HUDEP-2 (cell line): ENCODE measurements around the gene NRG2.

Experiments
- DNase-seq, 76 experiments: peaks; one replicate each; lab custom pipeline; 2025; ENCODE audit not compliant: unreplicated experiment in 76 of 76; lab: John Stamatoyannopoulos, UW

The NRG2 gene

GRCh38 chr5:139821806-139822552 is 221.1 kb downstream of the NRG2 start:
- DNase-seq, result no peak

- DNase-seq, result no peak
These were observed 222.5 kb downstream of the NRG2 start for GRCh38 chr5:139820606-139821005.

- no peak for DNase-seq
These were observed 223.0 kb downstream of the NRG2 start for GRCh38 chr5:139820130-139820529.

- no peak for DNase-seq
These were observed 225.1 kb downstream of the NRG2 start for GRCh38 chr5:139817970-139818369.

- DNase-seq, result no peak
These were observed 225.7 kb downstream of the NRG2 start for GRCh38 chr5:139817362-139817761.

- DNase-seq, result no peak
These were observed 226.5 kb downstream of the NRG2 start for GRCh38 chr5:139816566-139816965.

GRCh38 chr5:139814704-139815280 is 228.3 kb downstream of the NRG2 start:
- no peak for DNase-seq

GRCh38 chr5:139814191-139814601 is 228.9 kb downstream of the NRG2 start:
- no peak for DNase-seq

- no peak for DNase-seq
These were observed 230.0 kb downstream of the NRG2 start for GRCh38 chr5:139812836-139813805.

GRCh38 chr5:139812323-139812722 is 230.8 kb downstream of the NRG2 start:
- DNase-seq, result peak in 1 of 76 experiments; percentile 2

GRCh38 chr5:139811274-139811607 is 231.9 kb downstream of the NRG2 start:
- DNase-seq, result no peak

GRCh38 chr5:139810341-139811273 is 232.5 kb downstream of the NRG2 start:
- no peak for DNase-seq

GRCh38 chr5:139809331-139809810 is 233.7 kb downstream of the NRG2 start:
- no peak for DNase-seq

- peak in 42 of 76 experiments; percentile 3 to 66 (median 22) for DNase-seq
These were observed 234.4 kb downstream of the NRG2 start for GRCh38 chr5:139808481-139809330.

- no peak for DNase-seq
These were observed 235.5 kb downstream of the NRG2 start for GRCh38 chr5:139807647-139808030.

GRCh38 chr5:139806726-139807646 is 236.1 kb downstream of the NRG2 start:
- DNase-seq, result no peak

GRCh38 chr5:139806111-139806510 is 237.0 kb downstream of the NRG2 start:
- DNase-seq, result no peak

GRCh38 chr5:139805545-139805944 is 237.6 kb downstream of the NRG2 start:
- DNase-seq, result no peak
